ENCODE data around the gene MEF2C. TPM values are rescaled to one million over a fixed set of nuclear protein-coding genes. Genes with fewer than 3 reads are reported as not detected.

The MEF2C gene
- total RNA-seq, 2 experiments from 2014 or later = 0.02 TPM

GRCh38 chr5:88756953-88757352 lies 126.0 kb downstream of the MEF2C start:
- H3K27ac Mint-ChIP-seq = no peak overlapping the region
- H3K9me3 Mint-ChIP-seq = no peaks in the 10 kb centered on the region
- H3K4me1 Mint-ChIP-seq (ENCODE audit: low read depth) = peaks cover 1% of the 10 kb centered on the region
- H3K4me3 Mint-ChIP-seq = no peak overlapping the region
- DNase-seq = no peak
- intact Hi-C loops (cut with micrococcal nuclease) = no loop called here
- H3K36me3 Mint-ChIP-seq = no peaks in the 10 kb centered on the region
- ChIA-PET CTCF (no interaction called here), POLR2A (no interaction called here)
- peaks cover 25% of the 10 kb centered on the region for H3K27me3 Mint-ChIP-seq

GRCh38 chr5:88748666-88749065 lies 134.3 kb downstream of the MEF2C start:
- CTCF ChIA-PET = no interaction called here
- H3K4me3 Mint-ChIP-seq = no peak overlapping the region
- H3K27ac Mint-ChIP-seq = no peak overlapping the region
- H3K4me1 Mint-ChIP-seq (ENCODE audit: low read depth) = peaks cover 9% of the 10 kb centered on the region
- peaks cover 4% of the 10 kb centered on the region for H3K27me3 Mint-ChIP-seq
- H3K9me3 Mint-ChIP-seq = no peaks in the 10 kb centered on the region
- intact Hi-C loops (cut with micrococcal nuclease) = no loop called here
- no peak for DNase-seq
- POLR2A ChIA-PET = no interaction called here
- H3K36me3 Mint-ChIP-seq = no peaks in the 10 kb centered on the region

DNA sequence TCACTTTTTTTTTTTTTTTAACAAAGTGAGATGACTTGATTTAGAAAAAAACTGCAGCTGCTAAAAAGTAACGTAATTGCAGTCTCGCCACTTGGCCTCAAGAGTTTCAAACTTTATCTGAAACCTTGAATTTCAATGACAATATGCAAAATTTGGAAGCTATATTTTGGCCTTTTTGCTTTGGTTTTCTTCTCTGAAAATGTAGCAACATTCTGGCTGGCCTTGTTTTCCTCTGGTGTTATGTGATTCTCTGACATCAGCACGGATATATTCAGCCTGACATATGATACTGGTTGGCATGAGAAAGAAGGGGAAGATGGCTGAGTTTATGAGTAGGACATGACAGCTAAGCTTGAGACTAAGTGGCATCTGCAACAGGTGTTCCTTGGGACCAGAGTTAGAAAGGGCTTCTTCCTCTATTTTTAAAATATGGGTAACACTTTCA lies 136.5 kb downstream of the MEF2C start:
- POLR2A ChIA-PET = no interaction called here
- intact Hi-C loops (cut with micrococcal nuclease) = no loop called here
- H3K27ac Mint-ChIP-seq = no peak overlapping the region
- no peak overlapping the region for H3K4me3 Mint-ChIP-seq
- H3K36me3 Mint-ChIP-seq = no peaks in the 10 kb centered on the region
- H3K4me1 Mint-ChIP-seq (ENCODE audit: low read depth) = peaks cover 2% of the 10 kb centered on the region
- peaks cover 2% of the 10 kb centered on the region for H3K27me3 Mint-ChIP-seq
- H3K9me3 Mint-ChIP-seq = no peaks in the 10 kb centered on the region
- DNase-seq = no peak
- CTCF ChIA-PET = interaction anchor here (1.4 kb wide), 1 partner anchor 17 kb away, joined by 9 read pairs; no protein-coding TSS in a partner anchor

DNA sequence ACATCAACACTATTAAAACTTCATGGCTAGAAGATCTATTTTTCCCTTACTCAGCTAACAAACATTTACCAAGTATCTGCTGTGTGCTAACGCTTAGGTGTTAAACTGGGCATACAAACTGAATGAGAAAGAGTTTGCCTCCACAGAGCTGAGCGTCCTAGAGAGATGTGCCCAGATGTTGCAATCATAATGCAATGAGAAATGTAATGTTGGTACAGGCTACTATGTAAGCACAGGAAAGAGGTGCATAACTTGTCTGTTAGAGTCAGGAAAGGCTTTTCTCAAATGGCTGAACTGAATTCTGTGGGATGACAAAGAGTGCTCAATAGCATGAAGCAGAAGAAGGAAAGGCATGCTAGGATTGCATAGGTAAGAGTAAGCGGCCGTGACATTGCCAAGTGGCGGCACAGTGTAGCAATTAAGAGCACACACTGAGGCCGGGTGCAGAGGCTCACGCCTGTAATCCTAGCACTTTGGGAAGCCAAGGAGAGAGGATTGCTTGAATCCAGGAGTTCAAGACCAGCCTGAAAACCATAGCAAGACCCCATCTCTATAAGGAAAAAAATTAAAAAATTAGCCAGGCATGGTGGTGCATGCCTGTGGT lies 137.8 kb downstream of the MEF2C start:
- no peak for DNase-seq
- Mint-ChIP-seq H3K4me3 (no peak overlapping the region), H3K36me3 (no peaks in the 10 kb centered on the region), H3K27ac (no peak overlapping the region), H3K4me1 (ENCODE audit: low read depth) (no peaks in the 10 kb centered on the region), H3K27me3 (peaks cover 3% of the 10 kb centered on the region), H3K9me3 (no peaks in the 10 kb centered on the region)
- intact Hi-C loops (cut with micrococcal nuclease) = no loop called here
- POLR2A ChIA-PET = no interaction called here
- CTCF ChIA-PET = interaction anchor here (0.7 to 1.4 kb wide), 2 partner anchors 15 to 18 kb away, joined by 3 to 9 read pairs; no protein-coding TSS in a partner anchor

DNA sequence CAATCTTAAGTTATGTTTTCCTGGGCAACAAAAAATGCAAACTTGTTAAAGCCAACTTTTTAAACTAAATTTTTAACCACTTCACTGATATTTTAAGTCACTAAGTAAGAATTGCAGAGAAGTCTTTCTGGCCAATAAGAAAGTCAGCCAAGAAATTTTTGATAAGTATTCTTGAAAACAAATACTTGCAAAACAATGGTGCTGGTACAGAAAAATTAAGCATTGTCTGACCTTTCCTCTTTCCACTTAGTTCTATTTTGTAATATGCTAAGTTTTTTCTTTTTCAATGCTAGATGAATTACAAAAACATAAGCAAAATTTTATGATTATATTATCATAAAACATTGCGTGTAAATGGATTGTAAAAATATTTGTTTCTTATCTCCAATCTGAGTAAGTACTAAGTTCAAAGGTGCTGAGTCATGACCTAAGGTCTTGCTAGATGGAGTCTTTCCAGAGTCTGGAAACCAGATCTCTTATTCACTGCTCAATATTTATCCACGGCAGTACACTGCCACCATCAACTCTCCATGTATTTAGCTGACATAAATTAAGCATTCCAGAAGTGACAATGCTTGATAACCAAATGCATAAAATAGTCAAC lies 139.7 kb downstream of the MEF2C start:
- H3K36me3 Mint-ChIP-seq = no peaks in the 10 kb centered on the region
- CTCF ChIA-PET = interaction anchor here (0.7 to 1.2 kb wide), 2 partner anchors 13 to 16 kb away, joined by 3 to 5 read pairs; no protein-coding TSS in a partner anchor
- no peak overlapping the region for H3K27ac Mint-ChIP-seq
- H3K4me3 Mint-ChIP-seq = no peak overlapping the region
- POLR2A ChIA-PET = no interaction called here
- no peaks in the 10 kb centered on the region for H3K9me3 Mint-ChIP-seq
- DNase-seq = no peak
- intact Hi-C loops (cut with micrococcal nuclease) = no loop called here
- peaks cover 3% of the 10 kb centered on the region for H3K27me3 Mint-ChIP-seq
- no peaks in the 10 kb centered on the region for H3K4me1 Mint-ChIP-seq (ENCODE audit: low read depth)

- POLR2A ChIA-PET = no interaction called here
- intact Hi-C loops (cut with micrococcal nuclease) = no loop called here
- CTCF ChIA-PET = interaction anchor here (4.9 kb wide), 1 partner anchor 13 kb away, joined by 29 read pairs; no protein-coding TSS in a partner anchor
- no peak for DNase-seq
- Mint-ChIP-seq H3K4me1 (ENCODE audit: low read depth) (no peaks in the 10 kb centered on the region), H3K27ac (no peak overlapping the region), H3K4me3 (no peak overlapping the region), H3K36me3 (no peaks in the 10 kb centered on the region), H3K27me3 (peaks cover 9% of the 10 kb centered on the region), H3K9me3 (no peaks in the 10 kb centered on the region)
Observed at GRCh38 chr5:88741964-88742363, 141.0 kb downstream of the MEF2C start.

- no peak for DNase-seq
- no peaks in the 10 kb centered on the region for H3K9me3 Mint-ChIP-seq
- H3K36me3 Mint-ChIP-seq = no peaks in the 10 kb centered on the region
- H3K27me3 Mint-ChIP-seq = peaks cover 9% of the 10 kb centered on the region
- intact Hi-C loops (cut with micrococcal nuclease) = no loop called here
- POLR2A ChIA-PET = no interaction called here
- CTCF ChIA-PET = interaction anchor here (4.9 kb wide), 1 partner anchor 12 kb away, joined by 29 read pairs; no protein-coding TSS in a partner anchor
- H3K4me1 Mint-ChIP-seq (ENCODE audit: low read depth) = no peaks in the 10 kb centered on the region
- no peak overlapping the region for H3K27ac Mint-ChIP-seq
- H3K4me3 Mint-ChIP-seq = no peak overlapping the region
Observed at GRCh38 chr5:88740604-88741185, 142.3 kb downstream of the MEF2C start.

DNA sequence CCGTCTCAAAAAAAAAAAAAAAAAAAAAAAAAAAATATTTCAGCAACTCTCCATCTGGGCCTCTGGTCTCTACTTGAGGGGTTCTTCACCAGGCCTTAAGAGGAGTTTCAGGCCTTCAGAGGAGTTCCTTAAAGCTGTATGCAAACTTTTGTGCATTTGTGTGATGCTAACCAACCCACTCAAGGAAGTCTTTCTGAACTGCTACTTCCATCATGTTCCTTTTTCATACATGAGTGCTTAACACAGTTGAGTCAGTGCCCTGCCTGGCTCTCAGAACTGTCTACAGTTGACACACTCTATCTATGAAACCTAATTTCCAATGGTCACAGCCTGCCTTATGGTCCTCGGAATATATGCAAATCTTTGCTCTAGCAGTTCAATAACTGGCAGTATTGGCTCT lies 146.5 kb downstream of the MEF2C start:
- Mint-ChIP-seq H3K4me3 (no peak overlapping the region), H3K4me1 (ENCODE audit: low read depth) (peaks cover 2% of the 10 kb centered on the region), H3K27me3 (peaks cover 11% of the 10 kb centered on the region), H3K27ac (no peak overlapping the region), H3K36me3 (no peaks in the 10 kb centered on the region), H3K9me3 (no peaks in the 10 kb centered on the region)
- POLR2A ChIA-PET = no interaction called here
- CTCF ChIA-PET = no interaction called here
- intact Hi-C loops (cut with micrococcal nuclease) = loop anchor here (5.0 kb wide), 1 partner anchor 366 kb away; no protein-coding TSS in a partner anchor
- no peak for DNase-seq

DNA sequence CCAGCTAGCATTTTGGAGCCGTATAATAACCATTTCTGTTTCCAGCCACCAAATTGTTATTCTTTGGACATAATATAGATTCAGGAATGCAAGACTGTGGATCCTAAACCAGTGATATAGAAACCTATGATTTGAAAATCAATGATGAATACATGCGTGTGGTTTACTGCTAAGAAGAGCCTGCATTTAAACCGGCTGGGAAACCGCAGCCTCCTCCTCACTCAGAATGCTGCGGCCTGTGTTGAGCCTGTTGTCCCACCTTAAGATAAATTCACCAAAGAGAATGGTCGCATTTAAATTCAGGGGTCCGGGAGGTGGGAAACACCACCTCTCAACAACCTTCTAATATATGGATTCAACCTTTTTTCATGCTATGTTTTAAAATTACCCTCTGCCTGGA lies 148.0 kb downstream of the MEF2C start:
- ChIA-PET POLR2A (no interaction called here), CTCF (interaction anchor here (1.5 to 1.7 kb wide), 2 partner anchors 10 to 1531 kb away, joined by 4 to 5 read pairs; no protein-coding TSS in a partner anchor)
- Mint-ChIP-seq H3K36me3 (no peaks in the 10 kb centered on the region), H3K27ac (no peak overlapping the region), H3K9me3 (no peaks in the 10 kb centered on the region), H3K27me3 (peaks cover 8% of the 10 kb centered on the region), H3K4me1 (ENCODE audit: low read depth) (peaks cover 2% of the 10 kb centered on the region), H3K4me3 (no peak overlapping the region)
- intact Hi-C loops (cut with micrococcal nuclease) = loop anchor here (5.0 kb wide), 1 partner anchor 367 kb away; no protein-coding TSS in a partner anchor
- DNase-seq = no peak

DNA sequence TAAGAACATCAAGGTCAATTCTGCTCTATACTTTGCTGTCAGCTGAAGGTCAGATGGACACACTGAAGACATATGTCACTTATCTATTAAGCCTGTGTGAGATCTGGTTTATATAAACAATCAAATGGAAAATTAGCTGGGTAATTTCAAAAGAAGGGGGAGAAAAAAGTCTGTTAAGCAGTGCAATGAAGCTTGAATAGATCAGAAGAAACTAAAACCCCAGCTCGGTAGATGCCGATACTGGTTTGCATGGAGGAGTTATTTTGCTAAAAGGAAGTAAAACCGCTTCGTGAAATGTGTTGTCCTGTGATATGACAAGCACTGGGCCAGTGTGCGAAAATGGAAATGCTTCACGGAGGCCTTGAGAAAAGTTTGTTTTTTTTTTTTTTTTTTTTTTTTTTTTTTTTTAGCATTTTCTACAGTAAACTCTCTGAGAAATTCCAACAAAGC lies 148.8 kb downstream of the MEF2C start:
- H3K36me3 Mint-ChIP-seq = no peaks in the 10 kb centered on the region

DNA sequence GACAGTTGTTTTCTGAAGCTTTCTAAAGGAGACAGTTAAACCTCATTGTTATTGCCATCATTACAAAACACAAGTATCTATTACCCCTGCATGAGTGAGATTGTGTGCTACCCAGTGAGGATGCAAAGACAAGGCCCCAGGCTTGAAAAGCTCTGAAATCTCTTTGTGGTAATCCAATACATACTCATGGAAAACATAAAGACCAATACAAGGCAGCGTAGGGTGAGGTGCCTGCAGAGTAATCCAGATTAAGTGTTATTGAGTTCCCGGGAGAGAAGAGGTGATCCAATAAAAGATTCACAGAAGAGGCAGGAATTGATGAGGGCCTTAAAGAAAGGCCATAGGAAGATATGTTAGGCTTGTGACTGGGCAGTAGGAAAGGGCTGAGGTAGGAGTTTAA lies 150.1 kb downstream of the MEF2C start:
- Mint-ChIP-seq H3K4me1 (ENCODE audit: low read depth) (peaks cover 2% of the 10 kb centered on the region), H3K27ac (no peak overlapping the region), H3K27me3 (peaks cover 4% of the 10 kb centered on the region), H3K4me3 (no peak overlapping the region), H3K36me3 (no peaks in the 10 kb centered on the region), H3K9me3 (no peaks in the 10 kb centered on the region)
- intact Hi-C loops (cut with micrococcal nuclease) = no loop called here
- CTCF ChIA-PET = no interaction called here
- POLR2A ChIA-PET = no interaction called here
- no peak for DNase-seq

More for the DNA sequence above, 148.8 kb downstream of the MEF2C start:
- peaks cover 8% of the 10 kb centered on the region for H3K27me3 Mint-ChIP-seq
- no peak overlapping the region for H3K4me3 Mint-ChIP-seq
- peaks cover 2% of the 10 kb centered on the region for H3K4me1 Mint-ChIP-seq (ENCODE audit: low read depth)
- H3K9me3 Mint-ChIP-seq = no peaks in the 10 kb centered on the region
- POLR2A ChIA-PET = no interaction called here
- H3K27ac Mint-ChIP-seq = no peak overlapping the region
- CTCF ChIA-PET = interaction anchor here (1.5 to 1.7 kb wide), 2 partner anchors 9 to 1531 kb away, joined by 4 to 5 read pairs; no protein-coding TSS in a partner anchor
- intact Hi-C loops (cut with micrococcal nuclease) = no loop called here
- DNase-seq = no peak

- POLR2A ChIA-PET = no interaction called here
- Mint-ChIP-seq H3K4me3 (no peak overlapping the region), H3K9me3 (no peaks in the 10 kb centered on the region), H3K27me3 (peaks cover 2% of the 10 kb centered on the region), H3K4me1 (ENCODE audit: low read depth) (peaks cover 2% of the 10 kb centered on the region), H3K27ac (no peak overlapping the region), H3K36me3 (no peaks in the 10 kb centered on the region)
- intact Hi-C loops (cut with micrococcal nuclease) = no loop called here
- CTCF ChIA-PET = no interaction called here
- no peak for DNase-seq
Observed at GRCh38 chr5:88732181-88732633, 150.8 kb downstream of the MEF2C start.

All from activated CD4-positive, alpha-beta memory T cell treated with anti-CD3 and anti-CD28 coated beads for 36 hours (primary cell).